ENCODE data around the gene TTC28. TPM values are rescaled to one million over a fixed set of nuclear protein-coding genes. Genes with fewer than 3 reads are reported as not detected.
"Not testable (repeated sequence)": the region's sequence is repeated elsewhere in the genome, so short reads cannot be mapped to it uniquely, and the experiment has no call there.

The TTC28 gene
- total RNA-seq, 1 experiment from 2014 or later: not detected

DNA sequence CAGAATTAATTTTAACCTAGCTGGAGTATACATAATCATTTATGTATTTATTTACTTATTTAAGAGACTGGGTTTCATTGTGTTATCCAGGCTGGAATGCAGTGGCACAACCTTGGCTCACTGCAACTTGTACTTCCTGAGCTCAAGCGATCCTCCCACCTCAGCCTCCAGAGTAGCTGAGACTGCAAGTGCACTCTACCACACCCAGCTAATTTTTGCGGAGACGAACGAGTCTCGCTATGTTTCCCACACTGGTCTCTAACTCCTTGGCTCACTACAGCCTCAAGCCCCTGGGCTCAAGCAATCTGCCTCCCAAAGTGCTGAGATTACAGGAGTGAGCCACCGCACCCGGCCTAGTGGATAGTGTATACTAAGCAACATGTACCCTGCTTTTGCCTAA, 1.5 kb downstream of the TTC28 start:
- H3K9me3 Mint-ChIP-seq (ENCODE audit: unreplicated experiment); POLR2A ChIA-PET; intact Hi-C loops (cut with micrococcal nuclease); BruUV-seq (replicated peaks); H3K27ac Mint-ChIP-seq (ENCODE audit: low read depth, unreplicated experiment); H3K4me1 Mint-ChIP-seq (ENCODE audit: insufficient read depth, unreplicated experiment); DNase-seq (ENCODE audit: unreplicated experiment); H3K4me3 Mint-ChIP-seq (ENCODE audit: unreplicated experiment); H3K36me3 Mint-ChIP-seq (ENCODE audit: insufficient read depth, unreplicated experiment): not testable (repeated sequence)
- CTCF ChIA-PET: interaction anchor here (0.6 kb wide), 1 partner anchor 17 kb away, joined by 6 read pairs; no protein-coding TSS in a partner anchor
- H3K27me3 Mint-ChIP-seq (ENCODE audit: insufficient read depth, unreplicated experiment): peaks cover 20% of the 10 kb centered on the region

DNA sequence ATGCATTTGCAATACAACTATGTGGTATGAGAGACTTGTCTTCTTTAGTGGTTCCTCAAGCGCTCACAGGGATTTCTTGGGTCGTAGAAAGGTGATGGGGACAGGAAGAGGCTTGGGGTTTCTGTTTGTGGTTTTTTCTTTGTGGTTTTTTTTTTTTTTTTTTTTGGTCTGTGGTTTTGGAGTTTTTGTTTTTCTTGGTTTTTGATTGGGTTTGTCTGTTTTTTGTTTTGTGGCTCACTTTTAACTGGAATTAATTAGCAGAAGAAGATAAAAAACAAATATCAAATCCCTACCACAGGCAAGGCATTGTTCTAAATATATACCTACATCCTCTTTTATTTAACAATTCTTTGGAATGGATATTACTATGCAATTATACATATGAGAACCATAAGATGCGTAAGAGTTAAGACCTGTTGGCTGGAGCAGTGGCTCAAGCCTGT, 5.5 kb downstream of the TTC28 start:
- no peaks in the 10 kb centered on the region for H3K36me3 Mint-ChIP-seq (ENCODE audit: insufficient read depth, unreplicated experiment)
- ChIA-PET CTCF (no interaction called here), POLR2A (no interaction called here)
- TF ChIP-seq, protein P1, sequence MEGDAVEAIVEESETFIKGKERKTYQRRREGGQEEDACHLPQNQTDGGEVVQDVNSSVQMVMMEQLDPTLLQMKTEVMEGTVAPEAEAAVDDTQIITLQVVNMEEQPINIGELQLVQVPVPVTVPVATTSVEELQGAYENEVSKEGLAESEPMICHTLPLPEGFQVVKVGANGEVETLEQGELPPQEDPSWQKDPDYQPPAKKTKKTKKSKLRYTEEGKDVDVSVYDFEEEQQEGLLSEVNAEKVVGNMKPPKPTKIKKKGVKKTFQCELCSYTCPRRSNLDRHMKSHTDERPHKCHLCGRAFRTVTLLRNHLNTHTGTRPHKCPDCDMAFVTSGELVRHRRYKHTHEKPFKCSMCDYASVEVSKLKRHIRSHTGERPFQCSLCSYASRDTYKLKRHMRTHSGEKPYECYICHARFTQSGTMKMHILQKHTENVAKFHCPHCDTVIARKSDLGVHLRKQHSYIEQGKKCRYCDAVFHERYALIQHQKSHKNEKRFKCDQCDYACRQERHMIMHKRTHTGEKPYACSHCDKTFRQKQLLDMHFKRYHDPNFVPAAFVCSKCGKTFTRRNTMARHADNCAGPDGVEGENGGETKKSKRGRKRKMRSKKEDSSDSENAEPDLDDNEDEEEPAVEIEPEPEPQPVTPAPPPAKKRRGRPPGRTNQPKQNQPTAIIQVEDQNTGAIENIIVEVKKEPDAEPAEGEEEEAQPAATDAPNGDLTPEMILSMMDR (IDR thresholded peaks at IDR 0.05; ENCODE audit: unreplicated experiment): no peak
- H3K4me3 Mint-ChIP-seq (ENCODE audit: unreplicated experiment): no peak overlapping the region
- peaks cover 7% of the 10 kb centered on the region for H3K9me3 Mint-ChIP-seq (ENCODE audit: unreplicated experiment)
- peaks cover 28% of the 10 kb centered on the region for H3K27me3 Mint-ChIP-seq (ENCODE audit: insufficient read depth, unreplicated experiment)
- no TSS peak for BruUV-seq (replicated peaks)
- peaks cover 6% of the 10 kb centered on the region for H3K4me1 Mint-ChIP-seq (ENCODE audit: insufficient read depth, unreplicated experiment)
- peak; percentile 42 for DNase-seq (ENCODE audit: unreplicated experiment)
- intact Hi-C loops (cut with micrococcal nuclease): no loop called here
- no peak overlapping the region for H3K27ac Mint-ChIP-seq (ENCODE audit: low read depth, unreplicated experiment)

DNA sequence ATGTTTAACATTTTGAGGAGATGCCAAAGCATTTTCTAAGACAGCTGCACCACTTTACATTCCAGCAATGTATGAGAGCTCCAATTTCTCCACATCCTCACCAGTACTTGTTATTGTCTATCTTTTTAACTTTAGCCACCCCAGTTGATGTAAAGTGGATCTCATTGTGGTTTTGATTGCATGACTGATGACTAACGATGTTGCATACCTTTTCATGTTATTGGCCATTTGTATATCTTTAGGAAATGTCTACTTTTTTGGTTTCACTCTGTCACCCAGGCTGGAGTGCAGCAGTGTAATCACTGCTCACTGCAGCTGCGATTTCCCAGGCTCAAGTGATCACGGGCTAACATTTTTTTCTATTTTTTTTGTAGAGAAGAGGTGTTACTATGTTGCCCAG, 8.9 kb downstream of the TTC28 start:
- H3K36me3 Mint-ChIP-seq (ENCODE audit: insufficient read depth, unreplicated experiment): no peaks in the 10 kb centered on the region
- no TSS peak for BruUV-seq (replicated peaks)
- H3K9me3 Mint-ChIP-seq (ENCODE audit: unreplicated experiment): peaks cover 7% of the 10 kb centered on the region
- intact Hi-C loops (cut with micrococcal nuclease): no loop called here
- ChIA-PET CTCF (no interaction called here), POLR2A (no interaction called here)
- H3K27me3 Mint-ChIP-seq (ENCODE audit: insufficient read depth, unreplicated experiment): peaks cover 28% of the 10 kb centered on the region
- no peak for DNase-seq (ENCODE audit: unreplicated experiment)
- H3K27ac Mint-ChIP-seq (ENCODE audit: low read depth, unreplicated experiment): no peak overlapping the region
- no peak overlapping the region for H3K4me3 Mint-ChIP-seq (ENCODE audit: unreplicated experiment)
- TF ChIP-seq, protein P1 (IDR thresholded peaks at IDR 0.05; ENCODE audit: unreplicated experiment): no peak
- peaks cover 6% of the 10 kb centered on the region for H3K4me1 Mint-ChIP-seq (ENCODE audit: insufficient read depth, unreplicated experiment)

DNA sequence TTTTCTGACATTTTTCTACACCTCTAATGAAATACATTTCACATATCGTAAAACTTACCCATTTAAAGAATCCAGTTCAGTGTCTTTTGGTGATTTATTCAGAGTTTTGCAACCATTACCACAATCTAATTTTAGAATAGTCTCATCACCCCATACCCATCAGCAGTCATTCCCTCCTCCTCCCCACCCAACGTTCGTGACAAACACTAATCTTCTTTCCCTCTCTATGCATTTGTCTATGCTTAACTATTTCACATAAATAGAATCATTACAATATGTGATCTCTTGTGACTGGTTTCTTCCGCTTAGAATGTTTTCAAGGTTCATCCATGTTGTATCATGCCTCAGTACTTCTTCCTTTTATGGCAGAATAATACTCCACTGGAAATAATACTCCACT, 9.5 kb downstream of the TTC28 start:
- no TSS peak for BruUV-seq (replicated peaks)
- Mint-ChIP-seq H3K4me3 (ENCODE audit: unreplicated experiment) (no peak overlapping the region), H3K27ac (ENCODE audit: low read depth, unreplicated experiment) (no peak overlapping the region), H3K27me3 (ENCODE audit: insufficient read depth, unreplicated experiment) (peaks cover 23% of the 10 kb centered on the region), H3K36me3 (ENCODE audit: insufficient read depth, unreplicated experiment) (no peaks in the 10 kb centered on the region), H3K9me3 (ENCODE audit: unreplicated experiment) (peaks cover 7% of the 10 kb centered on the region), H3K4me1 (ENCODE audit: insufficient read depth, unreplicated experiment) (peaks cover 6% of the 10 kb centered on the region)
- intact Hi-C loops (cut with micrococcal nuclease): no loop called here
- ChIA-PET CTCF (no interaction called here), POLR2A (no interaction called here)
- DNase-seq (ENCODE audit: unreplicated experiment): no peak
- TF ChIP-seq, protein P1 (IDR thresholded peaks at IDR 0.05; ENCODE audit: unreplicated experiment): no peak

DNA sequence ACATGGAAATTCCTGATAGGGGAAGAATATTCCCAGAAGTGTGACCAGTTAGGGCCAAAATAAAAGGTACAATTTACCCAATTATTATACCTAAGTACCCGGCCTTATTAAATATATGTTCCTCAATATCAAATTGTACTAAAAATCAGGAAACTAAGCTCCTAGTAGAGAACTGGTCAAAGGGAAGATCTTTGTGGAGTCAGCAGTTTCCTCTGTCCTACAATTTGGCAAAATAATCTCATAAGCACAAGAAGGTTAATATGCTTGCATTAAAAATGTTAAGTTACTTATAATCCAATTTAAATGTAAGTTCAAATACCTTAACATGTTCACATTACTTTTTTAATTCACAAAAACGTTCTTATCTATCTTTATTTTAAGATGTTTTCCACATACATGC, 10.3 kb downstream of the TTC28 start:
- Mint-ChIP-seq H3K27ac (ENCODE audit: low read depth, unreplicated experiment) (no peak overlapping the region), H3K4me3 (ENCODE audit: unreplicated experiment) (no peak overlapping the region), H3K4me1 (ENCODE audit: insufficient read depth, unreplicated experiment) (peaks cover 6% of the 10 kb centered on the region), H3K27me3 (ENCODE audit: insufficient read depth, unreplicated experiment) (peaks cover 16% of the 10 kb centered on the region), H3K36me3 (ENCODE audit: insufficient read depth, unreplicated experiment) (no peaks in the 10 kb centered on the region), H3K9me3 (ENCODE audit: unreplicated experiment) (peaks cover 7% of the 10 kb centered on the region)
- POLR2A ChIA-PET: no interaction called here
- intact Hi-C loops (cut with micrococcal nuclease): no loop called here
- no peak for DNase-seq (ENCODE audit: unreplicated experiment)
- BruUV-seq (replicated peaks): no TSS peak
- TF ChIP-seq, protein P1 (IDR thresholded peaks at IDR 0.05; ENCODE audit: unreplicated experiment): no peak
- CTCF ChIA-PET: no interaction called here

DNA sequence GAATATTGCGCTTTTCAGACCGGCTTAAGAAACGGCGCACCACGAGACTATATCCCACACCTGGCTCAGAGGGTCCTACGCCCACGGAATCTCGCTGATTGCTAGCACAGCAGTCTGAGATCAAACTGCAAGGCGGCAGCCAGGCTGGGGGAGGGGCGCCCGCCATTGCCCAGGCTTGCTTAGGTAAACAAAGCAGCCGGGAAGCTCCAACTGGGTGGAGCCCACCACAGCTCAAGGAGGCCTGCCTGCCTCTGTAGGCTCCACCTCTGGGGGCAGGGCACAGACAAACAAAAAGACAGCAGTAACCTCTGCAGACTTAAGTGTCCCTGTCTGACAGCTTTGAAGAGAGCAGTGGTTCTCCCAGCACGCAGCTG, 16.1 kb downstream of the TTC28 start:
- POLR2A ChIA-PET; H3K9me3 Mint-ChIP-seq (ENCODE audit: unreplicated experiment); BruUV-seq (replicated peaks); CTCF ChIA-PET; H3K4me1 Mint-ChIP-seq (ENCODE audit: insufficient read depth, unreplicated experiment); H3K27me3 Mint-ChIP-seq (ENCODE audit: insufficient read depth, unreplicated experiment); intact Hi-C loops (cut with micrococcal nuclease); H3K4me3 Mint-ChIP-seq (ENCODE audit: unreplicated experiment); H3K36me3 Mint-ChIP-seq (ENCODE audit: insufficient read depth, unreplicated experiment); H3K27ac Mint-ChIP-seq (ENCODE audit: low read depth, unreplicated experiment); DNase-seq (ENCODE audit: unreplicated experiment): not testable (repeated sequence)
